Activated CD4-positive, alpha-beta T cell treated with anti-CD3 and anti-CD28 coated beads for 36 hours (primary cell): ENCODE results near the gene ABCA13. TPM values are rescaled to one million over a fixed set of nuclear protein-coding genes. Genes with fewer than 3 reads are reported as not detected.
"Not testable (repeated sequence)": the region's sequence is repeated elsewhere in the genome, so short reads cannot be mapped to it uniquely, and the experiment has no call there.

ENCODE experiments used
- ATAC-seq: fragments of 200-7000 bp; cut with Tn5 transposase; one replicate; pipeline ENCODE4 v1.10.0; 2021; ENCODE audit warnings: mild to moderate bottlenecking, moderate library complexity
- CTCF ChIA-PET: fragments of 350-600 bp; sonication (Branson Sonifier 250); formaldehyde crosslinking; loops from one replicate; lab custom pipeline; 2021; ENCODE audit warnings: antibody characterized with exemption; lab: Charles Lee
- POLR2A ChIA-PET: fragments of 350-600 bp; sonication (Branson Sonifier 250); formaldehyde crosslinking; loops from one replicate; lab custom pipeline; 2021; ENCODE audit warnings: antibody characterized with exemption, inconsistent platforms; lab: Charles Lee
- DNase-seq: peaks from one replicate; pipeline ENCODE4 v3.0.0-alpha.2; 2020
- H3K27ac Mint-ChIP-seq: one replicate; pipeline ENCODE4 v1.8.0; 2021; ENCODE audit warnings: mixed read lengths
- H3K27me3 Mint-ChIP-seq: one replicate; pipeline ENCODE4 v1.8.0; 2021; ENCODE audit warnings: mixed read lengths
- H3K36me3 Mint-ChIP-seq: one replicate; pipeline ENCODE4 v1.8.0; 2021; ENCODE audit warnings: low read depth, mixed read lengths
- H3K4me1 Mint-ChIP-seq: one replicate; pipeline ENCODE4 v1.8.0; 2021; ENCODE audit warnings: mixed read lengths
- H3K4me3 Mint-ChIP-seq: one replicate; pipeline ENCODE4 v1.8.0; 2021; ENCODE audit warnings: mild to moderate bottlenecking, moderate library complexity, mixed read lengths
- H3K9me3 Mint-ChIP-seq: one replicate; pipeline ENCODE4 v1.8.0; 2021; ENCODE audit warnings: low read depth, mixed read lengths
- intact Hi-C, 2 experiments: fragments of 100-400 bp; cut with DNase I in 1 of 2; cut with micrococcal nuclease in 1 of 2; formaldehyde crosslinking; loops; one replicate each; pipeline versions ENCODE4 v1.14.2 to v1.15.1; 2022 to 2024; cut with DNase I, micrococcal nuclease
- total RNA-seq, 2 experiments: library from RNA; stranded (reverse); gene quantifications; one replicate each; pipeline ENCODE4 v1.2.3, GENCODE V29; 2021

Gene ABCA13, protein sequence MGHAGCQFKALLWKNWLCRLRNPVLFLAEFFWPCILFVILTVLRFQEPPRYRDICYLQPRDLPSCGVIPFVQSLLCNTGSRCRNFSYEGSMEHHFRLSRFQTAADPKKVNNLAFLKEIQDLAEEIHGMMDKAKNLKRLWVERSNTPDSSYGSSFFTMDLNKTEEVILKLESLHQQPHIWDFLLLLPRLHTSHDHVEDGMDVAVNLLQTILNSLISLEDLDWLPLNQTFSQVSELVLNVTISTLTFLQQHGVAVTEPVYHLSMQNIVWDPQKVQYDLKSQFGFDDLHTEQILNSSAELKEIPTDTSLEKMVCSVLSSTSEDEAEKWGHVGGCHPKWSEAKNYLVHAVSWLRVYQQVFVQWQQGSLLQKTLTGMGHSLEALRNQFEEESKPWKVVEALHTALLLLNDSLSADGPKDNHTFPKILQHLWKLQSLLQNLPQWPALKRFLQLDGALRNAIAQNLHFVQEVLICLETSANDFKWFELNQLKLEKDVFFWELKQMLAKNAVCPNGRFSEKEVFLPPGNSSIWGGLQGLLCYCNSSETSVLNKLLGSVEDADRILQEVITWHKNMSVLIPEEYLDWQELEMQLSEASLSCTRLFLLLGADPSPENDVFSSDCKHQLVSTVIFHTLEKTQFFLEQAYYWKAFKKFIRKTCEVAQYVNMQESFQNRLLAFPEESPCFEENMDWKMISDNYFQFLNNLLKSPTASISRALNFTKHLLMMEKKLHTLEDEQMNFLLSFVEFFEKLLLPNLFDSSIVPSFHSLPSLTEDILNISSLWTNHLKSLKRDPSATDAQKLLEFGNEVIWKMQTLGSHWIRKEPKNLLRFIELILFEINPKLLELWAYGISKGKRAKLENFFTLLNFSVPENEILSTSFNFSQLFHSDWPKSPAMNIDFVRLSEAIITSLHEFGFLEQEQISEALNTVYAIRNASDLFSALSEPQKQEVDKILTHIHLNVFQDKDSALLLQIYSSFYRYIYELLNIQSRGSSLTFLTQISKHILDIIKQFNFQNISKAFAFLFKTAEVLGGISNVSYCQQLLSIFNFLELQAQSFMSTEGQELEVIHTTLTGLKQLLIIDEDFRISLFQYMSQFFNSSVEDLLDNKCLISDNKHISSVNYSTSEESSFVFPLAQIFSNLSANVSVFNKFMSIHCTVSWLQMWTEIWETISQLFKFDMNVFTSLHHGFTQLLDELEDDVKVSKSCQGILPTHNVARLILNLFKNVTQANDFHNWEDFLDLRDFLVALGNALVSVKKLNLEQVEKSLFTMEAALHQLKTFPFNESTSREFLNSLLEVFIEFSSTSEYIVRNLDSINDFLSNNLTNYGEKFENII (N-terminal part only)
- total RNA-seq, result not detected

DNA sequence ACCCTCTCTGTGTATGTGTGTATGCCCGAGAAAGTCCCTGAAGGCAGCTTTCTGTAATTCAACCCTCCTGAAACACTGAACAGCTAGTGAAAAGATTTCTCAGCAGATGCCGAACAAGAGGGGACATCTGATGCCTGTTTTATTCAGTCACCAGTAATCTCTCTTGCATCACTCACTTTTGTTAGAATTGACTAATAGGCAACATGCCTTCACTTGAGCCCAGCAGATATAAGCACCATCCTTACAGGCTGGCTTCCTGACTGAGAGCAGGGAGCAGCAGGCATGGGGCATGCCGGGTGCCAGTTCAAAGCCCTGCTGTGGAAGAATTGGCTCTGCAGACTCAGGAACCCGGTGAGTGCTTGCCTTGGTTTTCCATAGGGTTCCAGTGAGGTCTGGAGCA lies at the start of gene ABCA13:
Gene ABCA13 (plus strand): TSS at position 257 of the 400 bp plus-strand sequence. CDS start 26 bp downstream, at position 283.
- H3K9me3 Mint-ChIP-seq, result no peaks in the 10 kb centered on the region
- no peak for DNase-seq
- CTCF ChIA-PET, result no interaction called here
- ATAC-seq, result no peak
- no peaks in the 10 kb centered on the region for H3K36me3 Mint-ChIP-seq
- H3K27me3 Mint-ChIP-seq, result peaks cover 2% of the 10 kb centered on the region
- no peak within 1 kb of the TSS for H3K27ac Mint-ChIP-seq
- POLR2A ChIA-PET, result no interaction called here
- no peak within 1 kb of the TSS for H3K4me3 Mint-ChIP-seq
- intact Hi-C loops, result no loop called here
- no peaks in the 10 kb centered on the region for H3K4me1 Mint-ChIP-seq

DNA sequence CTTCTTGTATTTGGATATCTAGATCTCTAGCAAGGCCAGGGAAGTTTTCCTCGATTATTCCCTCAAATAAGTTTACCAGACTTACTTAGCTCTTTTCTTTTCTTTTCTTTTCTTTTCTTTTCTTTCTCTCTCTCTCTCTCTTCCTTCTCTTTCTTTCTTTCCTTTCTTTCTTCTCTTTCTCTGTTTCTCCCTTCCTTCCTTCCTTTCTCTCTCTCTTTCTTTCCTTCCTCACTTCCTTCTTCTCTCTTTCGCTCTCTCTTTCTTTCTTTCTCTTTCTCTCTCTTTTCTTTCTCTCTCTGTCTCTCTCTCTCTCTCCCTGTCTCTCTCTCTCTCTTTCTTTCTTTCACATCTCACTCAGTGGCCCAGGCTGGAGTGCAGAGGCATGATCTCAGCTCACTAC lies 45.2 kb upstream of the ABCA13 start:
- intact Hi-C loops, result no loop called here
- peaks cover 13% of the 10 kb centered on the region for H3K27me3 Mint-ChIP-seq
- CTCF ChIA-PET, result interaction anchor here (1.3 to 2.4 kb wide), 2 partner anchors 15 to 127 kb away, joined by 4 to 8 read pairs; no protein-coding TSS in a partner anchor
- ATAC-seq (no peak), DNase-seq (no peak)
- POLR2A ChIA-PET, result no interaction called here
- H3K27ac Mint-ChIP-seq, result no peak overlapping the region
- H3K4me3 Mint-ChIP-seq, result no peak overlapping the region
- peaks cover 6% of the 10 kb centered on the region for H3K4me1 Mint-ChIP-seq
- peaks cover 2% of the 10 kb centered on the region for H3K36me3 Mint-ChIP-seq
- H3K9me3 Mint-ChIP-seq, result peaks cover 3% of the 10 kb centered on the region

DNA sequence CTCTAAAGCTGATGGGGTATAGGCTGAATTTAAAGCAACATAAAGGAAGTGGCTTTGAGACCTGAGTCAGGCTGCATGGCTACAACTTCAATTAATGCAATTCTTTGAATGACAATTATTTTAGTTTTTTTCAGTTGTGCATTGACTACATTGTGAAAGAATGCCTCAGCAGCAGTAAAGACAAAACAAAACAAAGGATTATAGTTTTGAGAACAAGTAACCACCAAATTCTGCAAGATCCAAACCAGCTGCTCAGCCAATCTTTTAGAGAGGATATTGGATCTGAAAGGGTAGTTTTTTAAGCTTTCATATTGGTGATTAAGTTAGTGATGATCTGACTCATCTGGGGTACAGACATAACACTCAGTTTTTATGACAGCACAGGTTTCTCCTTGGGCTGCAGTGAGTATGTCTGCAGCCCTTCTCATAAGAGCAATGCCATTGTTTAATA lies 40.6 kb upstream of the ABCA13 start:
- intact Hi-C loops, result loop anchor here (1.0 to 5.0 kb wide), 4 partner anchors 45 to 168 kb away; no protein-coding TSS in a partner anchor

DNA sequence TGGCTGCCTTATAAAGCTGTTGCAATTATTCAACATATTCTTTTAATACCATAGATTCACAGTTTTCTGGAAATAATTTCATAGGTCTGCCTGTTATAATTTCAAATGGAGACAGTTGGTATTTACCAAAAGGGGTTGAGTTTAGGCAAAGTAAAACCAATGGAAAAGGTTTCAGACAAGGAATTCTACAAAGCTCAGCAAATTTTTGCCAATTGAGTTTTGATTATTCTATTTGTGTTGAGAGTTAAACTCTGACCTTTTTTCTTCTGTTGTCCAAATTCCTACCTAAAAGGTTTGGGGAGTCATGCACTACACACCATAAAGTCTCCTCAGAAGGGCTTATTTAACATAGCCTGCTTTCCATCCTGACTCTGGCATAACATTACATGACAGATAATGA lies 38.5 kb upstream of the ABCA13 start:
- H3K4me1 Mint-ChIP-seq, result peaks cover 6% of the 10 kb centered on the region
- ATAC-seq, result no peak
- H3K9me3 Mint-ChIP-seq, result peaks cover 7% of the 10 kb centered on the region
- intact Hi-C loops, result loop anchor here in 1 of 2 experiments (5.0 kb wide), 1 partner anchor 120 kb away; no protein-coding TSS in a partner anchor
- no peaks in the 10 kb centered on the region for H3K36me3 Mint-ChIP-seq
- POLR2A ChIA-PET, result no interaction called here
- peaks cover 14% of the 10 kb centered on the region for H3K27me3 Mint-ChIP-seq
- no peak overlapping the region for H3K27ac Mint-ChIP-seq
- H3K4me3 Mint-ChIP-seq, result no peak overlapping the region
- CTCF ChIA-PET, result interaction anchor here (1.5 kb wide), 1 partner anchor 22 kb away, joined by 3 read pairs; no protein-coding TSS in a partner anchor
- no peak for DNase-seq

More for the DNA sequence above, 40.6 kb upstream of the ABCA13 start:
- ATAC-seq (peak; percentile 93), DNase-seq (no peak)
- Mint-ChIP-seq H3K4me1 (peaks cover 6% of the 10 kb centered on the region), H3K9me3 (peaks cover 3% of the 10 kb centered on the region), H3K27me3 (peaks cover 14% of the 10 kb centered on the region), H3K27ac (no peak overlapping the region), H3K36me3 (peaks cover 2% of the 10 kb centered on the region), H3K4me3 (no peak overlapping the region)
- ChIA-PET POLR2A (no interaction called here), CTCF (interaction anchor here (1.0 kb wide), 1 partner anchor 366 kb away, joined by 3 read pairs; no protein-coding TSS in a partner anchor)

DNA sequence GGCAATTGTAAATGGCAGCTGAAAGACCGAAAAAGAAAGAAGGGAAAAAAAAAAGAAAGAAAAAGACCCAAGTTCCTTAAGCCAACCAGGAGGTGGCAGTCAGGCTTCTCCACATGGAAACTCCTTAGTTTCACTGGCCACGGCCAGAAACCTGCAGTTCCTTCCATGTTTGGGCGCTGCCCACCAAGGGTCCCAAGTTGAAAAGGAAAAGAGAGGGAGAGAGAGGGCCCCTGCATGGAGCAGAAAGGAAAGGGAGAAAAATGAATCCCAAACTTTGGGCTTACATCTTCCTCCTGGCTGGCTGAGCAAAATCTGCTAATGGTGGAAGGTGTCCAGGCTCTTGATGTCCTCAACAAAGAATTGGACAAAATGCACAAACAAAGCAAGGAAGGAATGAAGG lies 31.8 kb upstream of the ABCA13 start:
- no peak overlapping the region for H3K4me3 Mint-ChIP-seq
- H3K27ac Mint-ChIP-seq, result no peak overlapping the region
- ChIA-PET CTCF (no interaction called here), POLR2A (no interaction called here)
- peaks cover 7% of the 10 kb centered on the region for H3K9me3 Mint-ChIP-seq
- no peaks in the 10 kb centered on the region for H3K27me3 Mint-ChIP-seq
- ATAC-seq (no peak), DNase-seq (no peak)
- no peaks in the 10 kb centered on the region for H3K36me3 Mint-ChIP-seq
- intact Hi-C loops, result no loop called here
- H3K4me1 Mint-ChIP-seq, result peaks cover 4% of the 10 kb centered on the region

DNA sequence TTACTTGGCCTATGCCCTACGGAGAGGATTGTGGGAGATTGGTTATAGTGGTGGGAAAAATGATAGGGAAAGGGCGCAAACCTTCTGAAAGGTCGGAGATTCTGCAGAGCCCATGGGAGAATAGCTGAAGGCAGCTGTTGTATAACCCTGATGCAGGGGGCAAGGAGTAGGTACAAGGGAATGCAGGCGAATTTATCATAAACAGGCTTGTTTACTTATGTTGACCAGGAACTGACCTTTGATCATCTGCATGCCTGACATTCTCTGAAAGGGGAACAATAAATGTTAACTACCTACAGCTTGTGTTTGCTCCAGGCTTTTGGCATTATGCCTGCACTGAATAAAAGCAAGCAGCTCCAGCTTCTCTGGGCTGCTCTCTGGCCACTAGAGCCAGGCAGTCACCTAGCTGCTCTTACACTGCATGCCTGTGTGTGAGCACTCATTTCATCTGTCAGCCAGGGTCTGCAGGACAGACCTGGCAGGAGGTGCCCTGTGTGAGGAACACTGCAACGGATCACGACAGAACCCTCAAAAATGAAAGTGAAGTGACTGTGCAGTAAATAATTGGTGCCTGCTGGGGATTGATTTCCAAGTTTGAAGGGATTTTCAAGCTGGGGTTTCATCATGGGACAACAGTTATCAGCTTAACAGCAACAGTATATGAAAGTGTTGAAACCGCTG lies 31.1 kb upstream of the ABCA13 start:
- intact Hi-C loops, result no loop called here
- Mint-ChIP-seq H3K4me3 (no peak overlapping the region), H3K27me3 (no peaks in the 10 kb centered on the region), H3K4me1 (peaks cover 4% of the 10 kb centered on the region), H3K27ac (no peak overlapping the region), H3K36me3 (no peaks in the 10 kb centered on the region), H3K9me3 (peaks cover 7% of the 10 kb centered on the region)
- DNase-seq (no peak), ATAC-seq (no peak)
- ChIA-PET POLR2A (no interaction called here), CTCF (interaction anchor here (0.5 kb wide), 1 partner anchor 544 kb away, joined by 3 read pairs; no protein-coding TSS in a partner anchor)

DNA sequence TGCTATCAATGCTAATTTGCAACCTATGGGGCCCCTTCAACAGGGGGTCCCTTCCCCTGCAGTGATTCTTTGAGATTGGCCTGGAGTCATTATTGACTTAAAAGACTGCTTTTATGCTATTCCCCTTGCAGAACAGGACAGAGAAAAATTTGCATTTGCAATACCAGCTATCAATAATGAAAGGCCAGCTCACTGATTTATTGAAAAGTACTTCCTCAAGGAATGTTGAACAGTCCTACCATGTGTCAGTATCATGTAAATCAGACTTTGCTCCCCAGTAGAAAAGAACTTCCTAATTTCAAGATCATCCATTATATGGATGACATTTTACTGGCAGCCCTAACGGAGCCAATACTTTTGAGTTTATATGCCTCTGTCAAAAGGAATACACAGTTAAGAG lies 29.7 kb upstream of the ABCA13 start:
- intact Hi-C loops, result no loop called here
- no peaks in the 10 kb centered on the region for H3K36me3 Mint-ChIP-seq
- peaks cover 4% of the 10 kb centered on the region for H3K4me1 Mint-ChIP-seq
- DNase-seq (no peak), ATAC-seq (no peak)
- no peak overlapping the region for H3K4me3 Mint-ChIP-seq
- ChIA-PET POLR2A (no interaction called here), CTCF (no interaction called here)
- no peak overlapping the region for H3K27ac Mint-ChIP-seq
- peaks cover 3% of the 10 kb centered on the region for H3K9me3 Mint-ChIP-seq
- peaks cover 3% of the 10 kb centered on the region for H3K27me3 Mint-ChIP-seq

DNA sequence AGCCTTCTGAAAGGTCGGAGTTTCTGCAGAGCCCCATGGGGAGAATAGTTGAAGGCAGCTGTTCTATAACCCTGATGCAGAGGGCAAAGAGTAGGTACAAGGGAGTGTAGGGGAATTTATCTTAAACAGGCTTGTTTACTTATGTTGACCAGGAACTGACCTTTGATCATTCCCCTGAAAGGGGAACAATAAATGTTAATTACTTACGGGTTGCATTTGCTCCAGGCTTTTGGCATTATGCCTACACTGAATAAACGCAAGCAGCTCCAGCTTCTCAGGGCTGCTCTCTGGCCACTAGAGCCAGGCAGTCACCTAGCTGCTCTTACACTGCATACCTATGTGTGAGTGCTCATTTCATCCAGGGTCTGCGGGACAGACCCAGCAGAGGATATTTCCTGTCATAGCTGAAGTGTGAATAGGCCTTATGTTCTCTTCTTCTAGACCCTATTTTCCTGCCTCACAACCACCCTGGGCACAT lies 26.9 kb upstream of the ABCA13 start:
- ChIA-PET POLR2A (no interaction called here), CTCF (no interaction called here)
- DNase-seq (no peak), ATAC-seq (no peak)
- no peaks in the 10 kb centered on the region for H3K36me3 Mint-ChIP-seq
- intact Hi-C loops, result no loop called here
- H3K9me3 Mint-ChIP-seq, result no peaks in the 10 kb centered on the region
- H3K4me1 Mint-ChIP-seq, result peaks cover 4% of the 10 kb centered on the region
- peaks cover 11% of the 10 kb centered on the region for H3K27me3 Mint-ChIP-seq
- no peak overlapping the region for H3K4me3 Mint-ChIP-seq
- H3K27ac Mint-ChIP-seq, result no peak overlapping the region

DNA sequence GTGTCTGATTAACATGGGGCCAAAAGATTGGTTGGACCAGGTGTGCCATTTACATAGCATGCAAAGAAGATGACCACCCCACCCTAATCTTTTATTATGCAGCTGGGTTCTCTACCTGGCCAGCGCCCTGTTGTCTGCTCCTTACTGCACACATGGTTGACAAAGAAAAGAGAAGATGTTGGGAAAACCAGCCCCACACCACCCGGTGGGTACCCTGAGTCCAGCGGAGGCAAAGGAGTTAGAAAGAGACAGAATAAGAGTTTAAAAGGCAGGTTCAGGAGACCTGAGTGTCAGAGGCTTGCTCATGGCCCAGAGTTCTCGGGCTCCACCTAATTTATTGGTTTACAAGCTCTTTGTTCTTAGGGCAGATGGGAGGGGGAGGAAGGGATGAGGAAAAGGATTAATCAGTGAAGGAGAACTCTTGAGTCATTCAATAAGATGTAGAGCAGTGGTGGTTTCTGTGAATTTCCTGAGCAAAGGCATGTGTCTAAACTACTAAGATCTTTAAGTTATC lies 24.1 kb upstream of the ABCA13 start:
- no peak overlapping the region for H3K27ac Mint-ChIP-seq
- H3K9me3 Mint-ChIP-seq, result no peaks in the 10 kb centered on the region
- H3K36me3 Mint-ChIP-seq, result no peaks in the 10 kb centered on the region
- H3K4me3 Mint-ChIP-seq, result no peak overlapping the region
- DNase-seq, result no peak
- intact Hi-C loops, result no loop called here
- ATAC-seq, result no peak
- ChIA-PET POLR2A (no interaction called here), CTCF (no interaction called here)
- H3K27me3 Mint-ChIP-seq, result peaks cover 14% of the 10 kb centered on the region
- H3K4me1 Mint-ChIP-seq, result no peaks in the 10 kb centered on the region

DNA sequence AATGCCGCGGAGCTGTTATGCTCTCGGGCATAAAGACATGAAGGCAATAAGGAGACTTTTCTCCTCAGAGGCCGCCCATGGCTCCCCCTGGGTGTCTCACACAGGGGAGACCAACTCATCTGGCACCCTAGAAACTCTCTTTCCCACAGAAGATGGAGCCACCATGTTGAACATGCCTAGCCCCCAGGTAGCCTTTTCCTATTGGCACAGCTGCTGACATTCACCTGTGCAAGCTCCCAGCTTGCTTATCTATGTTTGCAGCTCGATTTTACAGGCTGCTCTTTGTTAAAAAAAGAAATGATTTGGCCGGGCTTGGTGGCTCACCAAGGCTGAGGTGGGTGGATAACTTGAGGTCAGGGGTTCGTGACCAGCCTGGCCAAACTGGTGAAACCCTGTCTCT lies 23.6 kb upstream of the ABCA13 start:
- H3K36me3 Mint-ChIP-seq, H3K4me1 Mint-ChIP-seq, ATAC-seq, intact Hi-C loops, POLR2A ChIA-PET, CTCF ChIA-PET, H3K9me3 Mint-ChIP-seq, H3K4me3 Mint-ChIP-seq, DNase-seq, H3K27ac Mint-ChIP-seq: not testable (repeated sequence)
- H3K27me3 Mint-ChIP-seq, result peaks cover 14% of the 10 kb centered on the region
